ENCODE results near the gene CLASP2.

The CLASP2 gene

DNA sequence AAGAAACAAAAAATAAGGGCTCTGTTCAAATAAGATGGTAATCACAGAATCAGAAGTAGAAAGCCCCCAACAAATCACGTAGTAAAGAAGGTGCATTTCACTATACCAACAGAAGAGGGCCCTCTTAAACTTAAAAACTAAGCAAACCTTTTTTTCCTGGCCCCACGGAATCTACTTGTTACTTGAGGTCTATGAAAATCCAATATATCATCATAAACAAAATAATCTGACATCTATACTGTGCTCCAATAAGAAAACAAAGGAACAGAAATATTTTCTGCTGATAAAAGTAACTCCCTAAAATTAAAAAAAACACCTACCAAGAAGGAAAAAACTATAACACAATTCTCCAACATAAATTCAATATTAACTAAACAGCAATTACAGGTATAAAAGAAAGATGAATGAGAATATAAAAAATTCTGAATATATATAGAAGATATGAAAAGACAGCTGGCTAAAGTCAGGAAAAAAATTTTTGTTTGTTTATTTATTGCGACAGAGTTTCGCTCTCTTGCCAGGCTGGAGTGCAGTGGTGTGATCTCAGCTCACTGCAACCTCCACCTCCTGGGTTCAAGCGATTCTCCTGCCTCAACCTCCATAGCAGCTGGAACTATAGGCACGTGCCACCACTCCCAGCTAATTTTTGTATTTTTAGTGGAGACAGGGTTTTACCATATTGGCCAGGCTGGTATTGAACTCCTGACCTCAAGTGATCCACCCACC, 81.8 kb downstream of the CLASP2 start:
- DNase-seq (ENCODE audit: low read depth) = no peak

DNA sequence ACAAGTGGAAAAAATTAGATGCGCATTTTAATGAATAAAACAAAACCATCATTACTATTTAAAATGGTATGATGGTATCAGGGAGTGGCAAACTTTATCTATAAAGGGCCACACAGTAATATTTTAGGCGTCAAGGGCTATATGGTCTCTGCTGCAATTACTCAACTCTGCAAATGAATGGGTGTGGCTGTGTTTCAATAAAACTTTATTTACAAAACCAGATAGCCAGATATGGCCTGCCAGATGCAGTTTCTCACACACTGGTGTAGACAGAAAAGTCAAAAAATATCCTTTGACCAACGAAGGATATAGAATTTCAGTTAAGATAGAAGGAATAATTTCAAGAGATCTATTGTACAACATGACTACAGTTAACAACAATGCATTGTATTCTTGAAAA, 83.8 kb downstream of the CLASP2 start:
- DNase-seq (ENCODE audit: low read depth) = no peak

GRCh38 chr3:33629219-33629618, 88.8 kb downstream of the CLASP2 start:
- DNase-seq (ENCODE audit: low read depth) = no peak

- DNase-seq (ENCODE audit: low read depth) = no peak
These were observed 93.3 kb downstream of the CLASP2 start for GRCh38 chr3:33624756-33625155.

DNA sequence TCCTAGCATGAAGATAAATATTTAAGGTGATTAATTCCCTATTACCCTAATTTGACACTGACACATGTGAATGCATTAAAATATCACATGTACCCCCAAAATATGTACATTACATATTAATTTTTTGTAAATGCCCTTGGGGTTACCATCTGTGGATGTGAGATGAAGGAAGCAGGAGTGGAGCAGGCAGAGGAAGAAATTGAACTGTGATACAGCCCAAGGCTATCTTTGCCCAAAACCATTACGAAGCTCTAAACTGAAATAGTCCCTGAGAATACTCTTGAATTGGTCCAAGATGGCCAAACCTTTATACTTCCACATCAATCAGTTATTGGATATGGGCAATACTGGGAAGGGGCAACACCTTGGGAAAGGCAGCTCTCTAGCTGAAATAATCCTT, 105.0 kb downstream of the CLASP2 start:
- no peak for DNase-seq (ENCODE audit: low read depth)

DNA sequence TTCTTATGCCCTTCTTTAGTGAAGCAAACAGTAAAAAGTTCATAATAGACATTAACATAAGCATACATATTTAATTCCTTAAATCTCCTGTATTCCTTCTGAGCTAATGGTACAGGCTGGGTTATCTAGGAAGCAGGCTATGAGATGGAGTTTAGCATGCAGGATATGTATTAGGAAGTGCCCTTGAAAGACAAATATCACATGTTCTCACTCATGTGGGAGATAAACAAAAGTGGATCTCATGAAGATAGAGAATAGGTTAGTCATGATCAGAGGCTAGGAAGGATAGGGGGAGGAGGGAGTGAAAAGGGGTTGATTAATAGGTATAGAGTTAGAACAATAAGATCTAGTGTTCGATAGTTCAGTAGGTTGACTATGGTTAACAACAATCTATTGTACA, 105.4 kb downstream of the CLASP2 start:
- no peak for DNase-seq (ENCODE audit: low read depth)

DNA sequence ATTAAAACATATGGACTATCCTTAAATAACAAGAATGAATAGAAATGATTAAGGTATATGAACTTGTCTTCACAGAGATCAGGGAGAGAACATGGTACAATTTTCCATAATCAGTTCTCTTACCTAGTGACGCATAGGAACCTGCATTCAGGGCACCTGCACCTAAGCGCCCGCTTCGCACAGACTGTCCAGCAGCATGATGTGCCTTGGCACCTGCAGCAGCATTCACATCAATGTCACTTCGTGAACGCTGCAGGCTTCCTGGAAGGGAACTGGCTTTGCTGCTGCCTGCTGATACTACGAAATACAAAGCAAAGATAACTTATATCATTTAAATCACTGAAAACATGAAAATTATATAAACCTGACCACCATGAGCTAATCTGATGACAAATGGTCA, 115.2 kb downstream of the CLASP2 start:
- no peak for DNase-seq (ENCODE audit: low read depth)

- DNase-seq (ENCODE audit: low read depth) = no peak
These were observed 120.8 kb downstream of the CLASP2 start for GRCh38 chr3:33597257-33597689.

DNA sequence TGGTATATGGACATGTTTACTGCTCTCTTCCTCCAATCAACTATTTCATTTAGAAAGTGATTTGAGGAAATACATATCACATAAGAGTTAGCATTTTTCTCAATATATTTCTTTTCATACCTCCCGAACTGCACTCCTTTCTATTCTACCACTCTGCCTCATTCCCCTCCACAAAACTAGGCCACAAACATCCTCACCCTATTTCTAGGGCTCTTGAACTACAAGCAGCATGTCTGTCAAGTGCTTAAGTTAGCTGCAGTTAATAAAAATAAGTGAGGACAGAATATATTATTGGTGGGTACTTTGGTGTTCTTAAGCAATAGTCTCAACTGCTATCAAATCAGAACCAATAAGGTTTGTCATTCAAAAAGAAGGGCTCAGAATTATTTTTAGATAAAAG, 125.1 kb downstream of the CLASP2 start:
- no peak for DNase-seq (ENCODE audit: low read depth)

DNA sequence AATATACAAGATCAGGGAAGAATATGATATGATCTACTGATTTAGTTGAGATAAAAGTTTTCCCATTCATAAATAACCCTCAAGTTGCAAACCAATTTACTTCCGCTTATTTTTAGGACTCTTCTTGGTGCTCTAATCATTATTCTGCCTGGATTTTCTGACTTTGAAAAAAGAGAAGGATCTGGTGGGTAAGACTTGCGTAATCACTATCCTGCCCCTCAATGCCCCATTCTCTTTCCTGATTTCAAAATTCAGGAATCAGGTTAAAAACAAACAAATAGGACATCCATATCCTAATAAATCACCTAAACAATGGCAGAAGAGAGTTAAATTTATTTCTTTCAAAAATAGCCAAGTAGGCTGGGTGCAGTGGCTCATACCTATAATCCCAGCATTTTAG, 127.5 kb downstream of the CLASP2 start:
- DNase-seq (ENCODE audit: low read depth) = no peak

- no peak for DNase-seq (ENCODE audit: low read depth)
These were observed 131.7 kb downstream of the CLASP2 start for GRCh38 chr3:33586402-33586801.

DNA sequence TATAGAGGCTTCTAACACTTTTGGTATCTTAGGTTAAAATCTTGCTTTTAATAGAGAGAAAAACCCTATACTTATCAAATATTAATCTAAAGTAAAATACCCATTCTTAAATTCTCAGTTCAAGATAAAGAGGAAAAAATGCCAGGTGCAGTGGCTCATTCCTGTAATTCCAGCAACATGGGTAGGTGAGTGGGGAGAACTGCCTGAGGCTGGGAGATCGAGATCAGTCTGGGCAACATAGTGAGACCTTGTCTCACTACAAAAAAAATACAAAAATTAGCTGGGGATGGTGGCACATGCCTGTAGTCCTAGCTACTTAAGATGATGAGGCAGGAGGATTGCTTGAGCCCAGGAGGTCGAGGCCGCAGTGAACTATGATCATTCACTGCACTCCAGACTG, 135.8 kb downstream of the CLASP2 start:
- no peak for DNase-seq (ENCODE audit: low read depth)

- DNase-seq (ENCODE audit: low read depth) = no peak
These were observed 136.4 kb downstream of the CLASP2 start for GRCh38 chr3:33581666-33582065.

- DNase-seq (ENCODE audit: low read depth) = no peak
These were observed 138.2 kb downstream of the CLASP2 start for GRCh38 chr3:33579840-33580239.

GRCh38 chr3:33579178-33579510, 138.9 kb downstream of the CLASP2 start:
- DNase-seq (ENCODE audit: low read depth) = no peak

GRCh38 chr3:33578325-33579177, 139.5 kb downstream of the CLASP2 start:
- no peak for DNase-seq (ENCODE audit: low read depth)

DNA sequence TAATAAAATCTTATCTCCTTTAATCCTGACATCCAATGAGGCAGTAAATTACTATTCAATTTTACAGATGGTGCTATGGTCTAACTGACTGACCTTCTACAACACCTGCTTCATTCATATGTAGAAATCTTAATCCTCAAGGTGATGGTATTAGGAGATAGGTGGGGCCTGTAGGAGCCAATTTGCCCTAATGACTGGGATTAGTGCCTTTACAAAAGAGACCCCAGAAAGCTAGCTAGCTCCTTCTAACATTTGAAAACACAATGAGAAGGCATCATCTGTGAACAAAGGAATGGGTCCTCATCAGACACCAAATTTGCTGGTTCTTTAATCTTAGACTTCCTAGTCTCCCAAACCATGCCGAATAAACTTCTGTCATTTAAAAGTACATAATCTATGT, 140.5 kb downstream of the CLASP2 start:
- no peak for DNase-seq (ENCODE audit: low read depth)

DNA sequence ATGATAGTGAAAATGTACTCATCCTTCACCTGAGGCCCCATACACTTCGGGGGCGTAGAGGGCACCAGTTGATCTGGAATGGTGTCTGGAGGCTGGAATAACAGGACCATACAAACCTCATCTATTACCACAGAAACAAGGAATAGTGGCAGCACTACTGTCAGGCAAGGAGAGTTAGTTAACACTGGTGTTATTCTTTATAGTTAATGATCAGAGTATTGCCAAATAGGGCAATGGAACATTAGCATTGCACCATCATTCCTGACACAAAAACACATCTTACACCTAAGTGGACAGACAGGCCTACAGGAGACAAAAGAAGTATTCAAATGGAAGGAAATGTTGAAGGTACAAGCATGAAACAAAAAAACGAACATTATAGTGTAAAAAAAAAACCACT, 140.9 kb downstream of the CLASP2 start:
- no peak for DNase-seq (ENCODE audit: low read depth)

GRCh38 chr3:33575311-33575710, 142.7 kb downstream of the CLASP2 start:
- no peak for DNase-seq (ENCODE audit: low read depth)

GRCh38 chr3:33557829-33558228, 160.2 kb downstream of the CLASP2 start:
- no peak for DNase-seq (ENCODE audit: low read depth)

- no peak for DNase-seq (ENCODE audit: low read depth)
These were observed 160.8 kb downstream of the CLASP2 start for GRCh38 chr3:33557279-33557678.

GRCh38 chr3:33547101-33547500, 171.0 kb downstream of the CLASP2 start:
- DNase-seq (ENCODE audit: low read depth) = no peak

DNA sequence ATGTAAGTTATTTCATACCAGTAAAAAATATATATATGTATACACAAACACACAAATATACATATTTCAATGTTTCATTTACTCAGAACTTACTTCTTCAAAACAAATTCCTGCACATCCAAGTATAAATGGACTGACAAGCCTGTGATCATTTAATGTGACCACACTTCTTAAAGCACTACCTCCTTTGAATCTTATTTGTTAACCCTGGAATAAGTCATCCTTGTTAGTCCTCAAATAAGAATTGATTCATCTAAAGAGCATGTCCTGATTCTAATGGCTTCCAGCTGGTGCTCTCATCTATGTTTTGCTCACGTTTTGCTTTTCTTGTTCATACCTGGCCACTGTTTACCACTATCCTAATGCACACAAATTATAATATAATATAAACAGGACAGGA, 173.9 kb downstream of the CLASP2 start:
- no peak for DNase-seq (ENCODE audit: low read depth)

- no peak for DNase-seq (ENCODE audit: low read depth)
These were observed 174.5 kb downstream of the CLASP2 start for GRCh38 chr3:33543601-33544000.

All from stimulated activated CD8-positive, alpha-beta memory T cell treated with anti-CD3 and anti-CD28 coated beads, Interleukin-12 subunit alpha, Interleukin-12 subunit beta, amount 100 ng/mL, for 4 hours (primary cell).